CD4-positive, alpha-beta T cell (primary cell): Measurements from ENCODE around the gene PRKN. TPM values are rescaled to one million over a fixed set of nuclear protein-coding genes. Genes with fewer than 3 reads are reported as not detected.

Experiments used
- ATAC-seq: fragments of 200-7000 bp; cut with Tn5 transposase; one replicate; pipeline ENCODE4 v1.10.0; 2022; ENCODE audit warnings: mild to moderate bottlenecking; ENCODE audit not compliant: poor library complexity
- CTCF ChIA-PET: fragments of 350-600 bp; sonication (Branson Sonifier 250); formaldehyde crosslinking; loops from one replicate; lab custom pipeline; 2021; ENCODE audit warnings: antibody characterized with exemption, inconsistent platforms; lab: Charles Lee
- POLR2A ChIA-PET: fragments of 350-600 bp; sonication (Branson Sonifier 250); formaldehyde crosslinking; loops from one replicate; lab custom pipeline; 2021; ENCODE audit warnings: antibody characterized with exemption, inconsistent platforms; lab: Charles Lee
- DNase-seq, 14 experiments: peaks; one replicate each; pipeline ENCODE4 v3.0.0-alpha.2; 2013 to 2020; ENCODE audit warnings: mixed read lengths in 2 of 14
- H3K27ac ChIP-seq, 2 donors: one replicate each; pipeline versions ENCODE4 v1.5.1 to v1.7.0; 2013; ENCODE audit warnings: low read length in 2 of 2, low read depth in 1 of 2, mild to moderate bottlenecking in 1 of 2
- H3K27me3 ChIP-seq, 2 experiments: 1 replicate in 1 of 2; 2 replicates in 1 of 2; pipeline versions ENCODE4 v1.6.1 to v1.7.0; 2013; ENCODE audit warnings: low read length in 2 of 2, control low read depth in 1 of 2, mild to moderate bottlenecking in 1 of 2, moderate library complexity in 1 of 2; ENCODE audit not compliant: insufficient read depth in 2 of 2, control insufficient read depth in 1 of 2
- H3K36me3 ChIP-seq: one replicate; pipeline ENCODE4 v1.6.1; 2013; ENCODE audit warnings: low read length, control low read depth; ENCODE audit not compliant: insufficient read depth
- H3K4me1 ChIP-seq: one replicate; pipeline ENCODE4 v1.6.1; 2013; ENCODE audit warnings: low read length, control low read depth; ENCODE audit not compliant: insufficient read depth
- H3K4me3 ChIP-seq: one replicate; pipeline ENCODE4 v1.5.1; 2013; ENCODE audit warnings: mild to moderate bottlenecking, low read length, moderate library complexity
- H3K9me3 ChIP-seq, 2 experiments: 1 replicate in 1 of 2; 2 replicates in 1 of 2; pipeline versions ENCODE4 v1.6.1 to v1.7.0; 2013; ENCODE audit warnings: low read length in 2 of 2, mild to moderate bottlenecking in 2 of 2, control low read depth in 1 of 2, moderate library complexity in 1 of 2; ENCODE audit not compliant: control insufficient read depth in 1 of 2, insufficient read depth in 1 of 2
- H3K27ac Mint-ChIP-seq: one replicate; pipeline ENCODE4 v1.8.0; 2020; ENCODE audit warnings: mixed read lengths
- H3K27me3 Mint-ChIP-seq: one replicate; pipeline ENCODE4 v1.8.0; 2021; ENCODE audit warnings: mixed read lengths
- H3K36me3 Mint-ChIP-seq: one replicate; pipeline ENCODE4 v1.8.0; 2021; ENCODE audit warnings: low read depth, mixed read lengths
- H3K4me1 Mint-ChIP-seq: one replicate; pipeline ENCODE4 v1.8.0; 2021; ENCODE audit warnings: low read depth, mixed read lengths
- H3K4me3 Mint-ChIP-seq: one replicate; pipeline ENCODE4 v1.8.0; 2020; ENCODE audit warnings: mild to moderate bottlenecking, mixed read lengths
- H3K9me3 Mint-ChIP-seq: one replicate; pipeline ENCODE4 v1.8.0; 2020; ENCODE audit warnings: mixed read lengths
- intact Hi-C, 2 experiments: fragments of 100-400 bp; cut with DNase I in 1 of 2; cut with micrococcal nuclease in 1 of 2; formaldehyde crosslinking; loops; one replicate each; pipeline versions ENCODE4 v1.15.1 to v1.9.0; 2023 to 2025; cut with DNase I, micrococcal nuclease
- total RNA-seq, 174 experiments: library from RNA in 2 of 174; stranded (reverse) in 2 of 174; gene quantifications; one replicate each; pipeline ENCODE4 v1.2.3 and lab custom pipeline; 2021 to 2026
- TF ChIP-seq, protein P1 (sequence below): fragments of 200-600 bp; IDR thresholded peaks from one replicate; pipeline ENCODE4 v1.8.0; 2022; ENCODE audit warnings: antibody characterized with exemption, mild to moderate bottlenecking

The PRKN gene
- total RNA-seq, 2 experiments from 2014 or later = 5.2 to 5.4 TPM

GRCh38 chr6:162085561-162085960, 642.0 kb downstream of the PRKN start:
- H3K36me3 Mint-ChIP-seq = no peaks in the 10 kb centered on the region

DNA sequence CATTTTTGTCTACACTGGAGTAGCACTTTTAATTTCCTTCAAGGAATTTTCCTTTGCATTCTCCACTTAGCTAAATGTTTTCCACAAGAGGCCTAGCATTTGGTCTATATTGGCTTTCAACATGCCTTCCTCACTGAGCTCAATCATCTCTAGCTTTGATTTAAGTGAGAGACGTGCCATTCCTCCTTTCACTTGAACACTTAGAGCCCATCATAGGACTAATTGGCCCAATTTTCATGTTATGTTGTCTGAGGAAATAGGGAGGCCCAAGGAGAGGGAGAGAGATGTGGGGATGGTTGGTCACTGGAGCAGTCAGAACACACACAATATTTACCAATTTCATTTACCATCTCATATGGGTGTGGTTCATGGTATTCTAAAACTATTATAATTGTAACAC, 645.0 kb downstream of the PRKN start:
- POLR2A ChIA-PET = no interaction called here
- no peak overlapping the region for H3K4me3 ChIP-seq
- Mint-ChIP-seq H3K36me3 (peaks cover 15% of the 10 kb centered on the region), H3K4me3 (no peak overlapping the region), H3K9me3 (peaks cover 18% of the 10 kb centered on the region), H3K27ac (no peak overlapping the region), H3K4me1 (no peaks in the 10 kb centered on the region), H3K27me3 (no peaks in the 10 kb centered on the region)
- DNase-seq (no peak), ATAC-seq (no peak)
- CTCF ChIA-PET = no interaction called here
- H3K36me3 ChIP-seq = no peaks in the 10 kb centered on the region
- no peak overlapping the region for H3K27ac ChIP-seq
- H3K4me1 ChIP-seq = no peaks in the 10 kb centered on the region
- no peaks in the 10 kb centered on the region for H3K9me3 ChIP-seq
- H3K27me3 ChIP-seq = no peaks in the 10 kb centered on the region
- intact Hi-C loops = no loop called here
- TF ChIP-seq, protein P1, sequence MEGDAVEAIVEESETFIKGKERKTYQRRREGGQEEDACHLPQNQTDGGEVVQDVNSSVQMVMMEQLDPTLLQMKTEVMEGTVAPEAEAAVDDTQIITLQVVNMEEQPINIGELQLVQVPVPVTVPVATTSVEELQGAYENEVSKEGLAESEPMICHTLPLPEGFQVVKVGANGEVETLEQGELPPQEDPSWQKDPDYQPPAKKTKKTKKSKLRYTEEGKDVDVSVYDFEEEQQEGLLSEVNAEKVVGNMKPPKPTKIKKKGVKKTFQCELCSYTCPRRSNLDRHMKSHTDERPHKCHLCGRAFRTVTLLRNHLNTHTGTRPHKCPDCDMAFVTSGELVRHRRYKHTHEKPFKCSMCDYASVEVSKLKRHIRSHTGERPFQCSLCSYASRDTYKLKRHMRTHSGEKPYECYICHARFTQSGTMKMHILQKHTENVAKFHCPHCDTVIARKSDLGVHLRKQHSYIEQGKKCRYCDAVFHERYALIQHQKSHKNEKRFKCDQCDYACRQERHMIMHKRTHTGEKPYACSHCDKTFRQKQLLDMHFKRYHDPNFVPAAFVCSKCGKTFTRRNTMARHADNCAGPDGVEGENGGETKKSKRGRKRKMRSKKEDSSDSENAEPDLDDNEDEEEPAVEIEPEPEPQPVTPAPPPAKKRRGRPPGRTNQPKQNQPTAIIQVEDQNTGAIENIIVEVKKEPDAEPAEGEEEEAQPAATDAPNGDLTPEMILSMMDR = no peak

More at GRCh38 chr6:162085561-162085960, 642.0 kb downstream of the PRKN start:
- no peak overlapping the region for H3K4me3 Mint-ChIP-seq
- peaks cover 17% of the 10 kb centered on the region for H3K9me3 Mint-ChIP-seq
- H3K27ac Mint-ChIP-seq = no peak overlapping the region
- Histone ChIP-seq H3K9me3 (no peaks in the 10 kb centered on the region), H3K4me1 (no peaks in the 10 kb centered on the region), H3K27ac (no peak overlapping the region), H3K4me3 (no peak overlapping the region), H3K36me3 (no peaks in the 10 kb centered on the region), H3K27me3 (no peaks in the 10 kb centered on the region)
- H3K4me1 Mint-ChIP-seq = no peaks in the 10 kb centered on the region
- ChIA-PET CTCF (no interaction called here), POLR2A (no interaction called here)
- ATAC-seq (no peak), DNase-seq (no peak)
- TF ChIP-seq, protein P1 = no peak
- no peaks in the 10 kb centered on the region for H3K27me3 Mint-ChIP-seq
- intact Hi-C loops = no loop called here

GRCh38 chr6:162078667-162079066, 648.9 kb downstream of the PRKN start:
- H3K36me3 ChIP-seq = no peaks in the 10 kb centered on the region
- no peaks in the 10 kb centered on the region for H3K4me1 Mint-ChIP-seq
- no peaks in the 10 kb centered on the region for H3K4me1 ChIP-seq
- no peak overlapping the region for H3K4me3 Mint-ChIP-seq
- no peaks in the 10 kb centered on the region for H3K27me3 ChIP-seq
- ChIA-PET POLR2A (no interaction called here), CTCF (no interaction called here)
- H3K9me3 ChIP-seq = peaks cover 0 to under 1% of the 10 kb centered on the region in 2 experiments
- no peak overlapping the region for H3K27ac ChIP-seq
- H3K36me3 Mint-ChIP-seq = peaks cover 15% of the 10 kb centered on the region
- H3K4me3 ChIP-seq = no peak overlapping the region
- intact Hi-C loops = no loop called here
- DNase-seq (no peak), ATAC-seq (no peak)
- H3K27me3 Mint-ChIP-seq = no peaks in the 10 kb centered on the region
- peaks cover 21% of the 10 kb centered on the region for H3K9me3 Mint-ChIP-seq
- TF ChIP-seq, protein P1 = no peak
- no peak overlapping the region for H3K27ac Mint-ChIP-seq
